NCI-H524 (cell line): ENCODE measurements around the gene CDH24.
"Not testable (repeated sequence)": the region's sequence is repeated elsewhere in the genome, so short reads cannot be mapped to it uniquely, and the experiment has no call there.

Source experiments
- DNase-seq, 2 experiments: peaks; one replicate each; lab custom pipeline; 2025; lab: John Stamatoyannopoulos, UW

Gene CDH24

DNA sequence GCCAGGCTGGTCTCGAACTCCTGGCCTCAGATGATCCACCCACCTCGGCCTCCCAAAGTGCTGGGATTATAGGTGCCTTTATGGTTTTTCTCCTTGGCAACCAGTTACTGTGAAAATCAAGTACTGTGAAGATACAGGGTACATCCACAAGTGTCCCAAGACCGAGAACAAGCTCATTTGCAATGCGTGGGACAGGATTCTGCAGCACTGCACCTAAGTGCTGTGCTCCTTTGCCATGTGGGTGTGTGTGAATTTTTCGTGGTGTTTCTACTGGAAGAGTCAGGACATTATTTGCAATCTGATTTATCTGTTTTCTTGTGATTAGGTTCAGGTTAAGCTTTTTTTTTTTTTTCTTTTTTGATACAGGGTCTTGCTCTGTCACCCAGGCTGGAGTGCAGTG is 40.2 kb downstream of the CDH24 start:
- DNase-seq = no peak

DNA sequence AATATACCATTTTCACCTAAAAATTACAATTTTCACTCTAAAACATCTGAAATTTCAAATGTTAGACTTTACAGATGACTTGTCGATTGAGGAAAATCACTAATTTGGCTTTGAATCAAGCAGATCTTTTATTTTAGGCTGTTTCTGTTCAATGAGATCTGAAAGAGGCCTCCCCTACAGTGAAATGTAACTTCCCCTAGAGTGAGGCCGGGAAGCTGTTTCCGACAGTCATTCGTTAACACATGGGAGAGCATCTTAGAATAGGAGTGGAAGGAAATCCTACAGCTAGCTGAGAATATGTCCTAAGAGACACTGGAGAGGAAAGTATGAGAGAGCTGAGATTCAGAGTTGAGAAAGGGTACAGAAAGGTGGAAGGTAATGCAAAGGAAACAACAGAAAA is 41.7 kb downstream of the CDH24 start:
- no peak for DNase-seq

DNA sequence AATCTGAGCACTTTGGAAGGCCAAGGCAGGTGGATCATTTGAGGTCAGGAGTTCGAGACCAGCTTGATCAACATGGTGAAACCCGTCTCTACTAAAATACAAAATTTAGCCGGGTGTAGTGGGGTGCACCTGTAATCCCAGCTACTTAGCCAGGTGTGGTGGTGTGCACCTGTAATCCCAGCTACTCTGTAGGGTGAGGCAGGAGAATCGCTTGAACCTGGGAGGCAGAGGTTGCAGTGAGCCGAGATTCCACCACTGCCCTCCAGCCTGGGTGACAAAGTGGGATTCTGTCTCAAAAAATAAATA is 43.6 kb downstream of the CDH24 start:
- DNase-seq = not testable (repeated sequence)

DNA sequence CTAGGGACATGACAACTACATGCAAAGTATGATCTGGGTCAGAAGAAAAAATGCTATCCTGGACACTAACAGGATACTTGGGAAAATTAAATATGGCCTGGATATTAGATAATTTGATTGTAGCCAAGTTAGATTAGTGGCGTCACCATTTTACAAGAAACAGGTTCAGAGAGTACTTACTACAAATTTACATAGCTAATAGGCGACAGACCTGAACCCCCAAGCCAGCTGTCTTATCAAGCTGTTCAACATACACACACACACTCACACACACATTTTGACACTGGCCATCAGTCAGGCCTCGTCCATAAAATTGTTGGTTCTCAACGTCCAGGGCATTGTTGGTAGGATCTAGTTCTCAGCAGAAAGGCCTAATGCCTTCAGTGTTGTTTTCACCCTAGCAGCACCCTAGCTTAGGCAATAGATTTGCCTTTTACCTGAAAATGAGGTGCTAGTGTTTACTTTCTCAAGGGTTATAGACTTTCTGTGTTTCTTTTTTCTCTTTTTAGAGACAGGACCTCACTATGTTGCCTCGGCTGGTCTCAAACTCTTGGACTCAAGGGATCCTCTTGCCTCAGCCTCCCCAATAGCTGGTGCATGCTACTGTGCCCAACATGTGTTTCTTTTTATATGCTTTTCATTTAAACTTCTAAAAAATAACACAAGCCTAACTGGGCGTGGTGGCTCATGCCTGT is 44.1 kb downstream of the CDH24 start:
- DNase-seq = peak; percentile 66 to 94

DNA sequence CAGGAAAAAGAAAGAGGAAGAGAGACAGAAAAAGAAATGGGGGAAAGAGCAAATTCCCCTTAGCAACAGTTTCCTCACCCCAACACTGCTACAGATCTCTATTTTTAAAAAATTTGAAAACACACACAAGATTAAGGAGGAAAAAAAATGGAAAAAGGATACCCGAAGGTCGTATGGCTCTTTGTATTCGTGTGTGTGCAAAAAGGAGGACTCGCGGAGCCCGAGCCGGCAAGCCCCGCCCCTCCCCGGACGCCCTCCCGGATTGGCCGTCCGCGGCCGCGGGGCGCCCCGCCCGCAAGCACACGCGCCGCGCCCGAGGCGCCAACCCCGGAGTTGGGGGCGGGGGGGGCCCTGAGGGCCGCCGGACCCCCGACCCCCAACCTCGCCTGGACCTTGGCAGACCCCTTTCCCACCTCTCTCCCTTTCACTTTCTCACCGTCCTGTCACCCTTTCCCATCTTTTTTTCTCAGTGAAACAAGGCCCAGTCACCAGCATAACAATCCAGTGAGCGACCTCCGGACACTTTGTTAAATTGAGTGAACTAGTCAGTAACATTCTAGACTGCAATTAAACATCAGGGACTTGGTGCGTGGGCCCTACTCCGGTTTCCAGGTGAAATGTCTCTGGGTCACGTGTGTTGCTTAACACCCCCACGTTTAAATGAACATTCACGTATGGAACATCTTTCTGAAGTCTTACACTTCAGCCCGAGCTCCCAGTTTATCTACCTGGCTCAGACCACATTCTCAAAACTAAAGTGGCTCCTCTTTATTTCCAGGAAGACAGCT is 47.2 kb downstream of the CDH24 start, which contains the start of gene C14orf93:
Gene C14orf93, minus strand, starts transcription at position 205 of the 788 bp plus-strand sequence. CDS start 11,120 bp downstream, outside the sequence.
- DNase-seq = peak; percentile 70 to 80

DNA sequence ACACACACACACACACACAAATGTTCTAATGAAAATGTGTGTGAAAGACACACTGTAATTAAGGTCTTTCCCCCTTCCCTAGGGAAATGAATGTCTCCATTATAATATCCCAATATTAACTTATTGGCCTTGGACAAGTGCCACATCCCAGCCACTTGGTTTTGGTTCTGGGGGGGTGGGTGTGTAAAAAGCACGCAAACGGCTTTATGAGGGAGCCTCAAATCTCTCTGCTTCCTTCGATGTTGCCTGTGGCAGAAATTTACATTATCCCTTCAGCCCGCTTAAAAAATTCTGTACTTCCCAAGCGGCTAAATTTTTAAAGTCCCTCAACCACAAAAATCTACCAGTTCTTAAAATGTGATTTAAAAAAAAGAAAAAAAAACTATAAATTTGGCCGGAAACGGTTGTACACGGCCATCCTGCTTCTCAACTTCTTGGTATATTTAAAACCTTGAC is 47.8 kb downstream of the CDH24 start:
- no peak for DNase-seq

DNA sequence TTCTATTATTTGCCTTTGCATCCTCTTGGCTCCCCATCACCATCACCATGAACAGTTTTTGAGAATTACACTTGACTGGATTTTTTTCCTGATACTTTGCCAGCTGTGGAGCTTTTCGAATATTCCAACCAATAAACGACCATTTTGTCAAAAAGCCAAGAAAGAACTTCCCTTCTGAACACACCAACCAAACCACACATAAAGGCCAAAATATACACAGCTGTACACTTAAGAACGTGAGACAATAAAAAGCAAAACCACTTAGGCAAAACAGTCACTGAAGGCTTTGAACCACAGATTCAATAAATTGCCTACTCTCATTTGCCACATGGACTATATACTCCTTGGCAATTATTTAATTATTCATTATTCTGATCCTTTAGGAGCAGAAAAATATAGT is 48.5 kb downstream of the CDH24 start:
- DNase-seq = no peak

DNA sequence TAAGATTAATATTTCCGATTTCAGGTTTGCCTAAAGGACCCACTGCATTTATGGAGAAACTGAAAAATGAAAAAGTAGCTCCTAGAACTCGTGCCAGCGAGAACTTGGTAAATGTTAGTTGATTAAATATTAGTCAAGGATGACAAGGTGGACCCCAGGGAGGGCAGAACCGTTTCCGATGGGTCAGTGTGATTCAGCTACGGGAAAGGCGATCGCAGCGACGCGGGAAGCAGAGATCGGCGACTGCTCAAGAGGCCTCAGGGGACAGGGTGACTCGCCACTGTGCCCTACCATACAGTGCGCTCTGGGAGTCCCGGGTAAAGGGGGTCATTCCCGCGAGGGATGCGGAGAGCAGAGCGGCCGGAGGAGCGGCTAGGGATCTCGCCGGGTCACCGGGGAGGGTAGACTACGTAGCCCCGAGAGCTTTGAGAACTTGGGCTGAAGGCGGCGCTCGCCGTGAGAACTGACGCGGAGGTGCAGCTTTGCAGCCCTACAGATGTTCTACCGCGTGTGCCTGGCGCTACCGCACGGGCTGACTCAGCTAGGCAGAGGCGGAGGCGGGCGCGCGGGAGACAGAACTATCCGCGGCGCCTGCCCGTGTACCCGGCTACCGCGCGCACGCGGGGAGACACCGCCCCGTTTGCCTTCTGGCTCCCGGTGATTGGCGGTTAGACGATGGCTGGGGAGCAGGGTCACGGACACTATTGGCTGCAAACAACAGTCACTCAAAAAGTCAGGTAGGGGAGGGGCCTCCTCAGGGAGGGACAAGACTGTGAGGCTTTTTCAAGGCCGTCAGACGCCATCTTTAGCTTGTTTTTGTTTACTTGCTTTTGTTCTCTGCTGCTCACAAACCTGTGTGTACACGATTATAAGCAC is 50.5 kb downstream of the CDH24 start:
- DNase-seq = peak; percentile 99 to 100

DNA sequence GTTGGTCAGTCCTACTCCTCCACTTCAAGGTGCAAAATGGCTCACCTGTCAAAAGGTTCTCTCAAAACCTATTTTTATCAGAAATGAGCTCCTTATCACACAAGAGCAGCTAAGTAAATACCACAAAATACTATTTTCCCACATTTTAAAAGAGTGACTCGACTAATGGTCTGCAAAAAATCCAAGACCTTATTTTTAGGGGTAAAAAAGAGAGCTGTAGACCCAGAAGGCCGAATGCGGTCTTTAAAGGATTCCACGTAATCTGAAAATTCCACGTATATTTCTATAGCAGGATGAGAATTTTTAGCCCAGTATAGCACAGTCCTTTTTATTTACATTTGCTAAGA is 51.2 kb downstream of the CDH24 start:
- DNase-seq = no peak

DNA sequence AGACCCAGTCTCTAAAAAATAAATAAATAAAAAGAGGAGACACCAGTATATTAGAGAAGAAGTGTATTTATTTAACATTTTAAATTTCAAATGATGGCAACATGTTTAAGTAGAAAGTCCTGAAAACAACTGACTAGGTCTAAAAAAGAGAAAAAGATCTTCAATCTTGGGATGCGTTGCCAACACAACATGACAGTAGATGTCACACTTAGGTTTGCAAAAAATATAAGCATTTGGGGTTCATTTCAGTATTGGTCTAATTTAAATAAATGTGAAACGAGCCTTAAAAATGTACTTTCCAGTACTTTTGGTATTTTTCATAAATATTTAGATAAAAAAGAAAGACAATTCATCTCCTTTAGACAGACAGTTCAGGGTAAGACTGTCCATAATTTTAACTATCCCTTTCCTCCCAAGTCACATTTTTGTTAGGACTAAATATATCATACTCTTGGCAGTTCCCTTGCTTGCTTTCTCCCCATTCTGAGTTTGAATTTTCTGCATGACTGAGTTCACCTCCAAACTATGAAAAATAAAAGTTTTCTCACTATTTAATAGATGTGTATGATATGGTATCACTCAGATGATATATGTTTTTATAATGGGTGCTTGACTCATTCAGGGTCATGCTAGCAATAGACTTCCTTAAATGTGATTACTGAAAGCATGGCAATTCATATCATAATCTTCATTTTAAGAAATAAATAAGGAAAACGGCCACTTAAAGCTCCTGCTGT is 51.7 kb downstream of the CDH24 start:
- DNase-seq = no peak

DNA sequence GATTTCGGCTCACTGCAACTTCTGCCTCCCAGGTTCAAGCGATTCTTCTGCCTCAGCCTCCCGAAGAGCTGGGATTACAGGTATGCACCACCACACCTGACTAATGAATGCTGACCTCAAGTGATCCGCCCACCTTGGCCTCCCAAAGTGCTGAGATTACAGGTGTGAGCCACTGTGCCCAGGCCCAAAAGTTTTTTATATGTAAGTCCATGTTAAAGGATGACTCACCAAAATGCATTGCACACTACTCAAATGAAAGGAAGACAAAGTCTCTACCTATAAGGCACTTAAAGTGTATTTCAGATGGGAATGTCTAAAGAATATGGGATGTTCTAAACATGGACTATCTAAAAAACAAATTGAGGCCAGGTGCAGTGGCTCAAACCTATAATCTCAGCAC is 53.0 kb downstream of the CDH24 start:
- DNase-seq = not testable (repeated sequence)

DNA sequence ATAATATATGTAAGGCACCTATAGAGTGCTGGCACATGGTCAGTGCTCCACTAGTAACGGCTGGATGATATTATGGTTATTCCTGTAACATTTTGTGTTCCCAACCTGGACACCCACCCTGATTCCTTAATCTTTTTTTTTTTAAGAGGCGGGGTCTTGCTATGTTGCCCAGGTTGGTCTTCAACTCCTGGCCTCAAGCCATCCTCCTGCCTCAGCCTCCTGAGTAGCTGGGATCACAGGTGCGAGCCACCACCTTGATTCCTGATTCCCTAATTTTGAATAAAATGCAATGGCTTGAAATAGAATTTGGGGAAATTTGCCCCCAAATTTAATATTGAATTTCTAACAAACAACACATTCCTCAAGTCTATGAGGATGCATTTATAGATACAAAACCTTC is 54.7 kb downstream of the CDH24 start:
- DNase-seq = no peak

DNA sequence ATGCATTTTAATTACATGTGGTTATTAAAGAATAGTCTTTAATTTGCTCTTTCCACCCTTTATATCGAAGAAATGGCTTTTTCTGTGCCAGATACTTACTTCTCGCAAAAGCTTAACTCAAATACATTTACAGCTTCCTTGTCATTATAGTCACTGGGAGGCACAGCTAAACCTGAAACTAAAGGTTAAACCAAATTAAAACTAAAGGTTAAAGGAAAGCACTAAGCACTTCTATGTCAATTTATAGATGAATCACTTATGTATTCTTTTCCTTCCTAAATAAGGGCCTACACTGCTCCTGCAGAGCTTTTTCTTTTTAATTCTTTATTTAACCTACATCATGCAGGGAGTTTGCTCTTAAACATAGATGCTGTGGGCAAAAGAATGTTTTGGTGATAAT is 56.5 kb downstream of the CDH24 start:
- DNase-seq = no peak

DNA sequence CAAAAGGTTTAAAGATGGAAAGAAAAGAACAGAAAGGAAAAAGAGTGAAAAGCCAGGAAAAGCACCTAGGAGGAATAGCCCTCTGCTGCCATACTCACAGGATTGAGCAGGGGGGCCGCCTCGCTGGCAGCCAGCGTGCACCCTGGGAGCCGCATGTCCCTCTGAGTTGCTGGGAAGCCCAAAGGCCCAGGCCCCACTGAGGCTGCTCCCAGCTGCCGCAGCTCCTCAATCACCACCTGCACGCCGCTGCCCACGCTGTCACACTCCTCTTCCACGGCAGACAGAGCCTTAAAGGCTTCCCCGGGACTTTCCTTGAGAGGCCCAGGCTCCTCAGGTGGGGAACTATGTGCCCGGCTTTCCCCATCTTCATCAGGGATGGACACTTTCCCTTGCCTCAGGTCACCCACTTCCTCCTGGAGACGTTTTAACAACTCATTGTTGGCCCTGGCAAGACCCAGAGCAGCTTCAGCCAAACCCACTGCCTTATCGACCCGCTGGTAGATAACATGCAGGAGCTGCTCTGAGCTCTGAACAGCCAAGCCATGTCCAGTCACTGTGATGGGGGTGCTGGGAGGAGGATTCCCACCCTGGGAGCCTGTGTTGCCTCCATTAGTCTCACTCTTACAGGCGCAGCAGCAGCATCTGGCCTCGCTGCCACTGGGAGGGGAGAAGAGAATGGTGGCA is 58.8 kb downstream of the CDH24 start:
- DNase-seq = peak; percentile 32 to 61

DNA sequence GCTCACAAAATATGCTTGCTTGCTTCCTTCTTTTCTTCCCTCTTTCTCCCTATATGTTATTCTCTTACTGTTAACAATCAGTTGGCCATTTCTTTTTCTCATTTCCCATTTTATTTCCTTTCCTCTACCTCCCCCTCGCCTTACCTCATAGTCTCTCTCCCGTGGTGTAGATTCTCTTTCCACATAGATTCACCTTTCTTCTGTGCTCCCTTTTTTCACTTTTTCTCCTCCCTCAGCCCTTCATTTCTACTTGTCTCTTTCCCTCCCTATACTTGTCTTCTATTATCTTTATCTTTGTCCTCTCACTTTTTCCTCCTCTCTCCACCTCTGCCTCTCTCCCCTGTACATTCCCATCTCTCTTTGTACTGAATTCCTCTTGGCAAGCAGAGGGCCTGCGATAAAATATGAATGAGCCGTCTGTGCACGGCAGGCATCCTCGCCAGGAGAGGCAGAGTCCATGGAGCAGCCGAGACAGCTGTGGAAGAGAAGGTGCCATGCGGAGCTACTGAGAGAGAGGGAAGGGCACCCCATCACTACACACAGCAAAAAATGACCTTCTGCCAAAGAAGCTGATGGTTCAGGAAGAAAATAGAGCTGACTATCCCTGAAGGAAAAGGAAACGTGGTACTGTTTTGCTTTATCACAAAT is 59.5 kb downstream of the CDH24 start:
- DNase-seq = peak; percentile 53 to 78
